Thyroid gland (tissue), 4 donors: Measurements from ENCODE around the gene KCTD21.

Source experiments
- POLR2A ChIP-seq, 2 donors: fragments of 450-650 bp; IDR thresholded peaks; one replicate each; pipeline ENCODE4 v1.6.1; 2017; ENCODE audit warnings: antibody characterized with exemption in 2 of 2, mild to moderate bottlenecking in 2 of 2, moderate library complexity in 1 of 2
- TF ChIP-seq, protein P1 (sequence below), 6 experiments: fragments of 200-600 bp in 3 of 6; fragments of 450-650 bp in 3 of 6; sonication (generic) in 3 of 6; IDR thresholded peaks; one replicate each; pipeline ENCODE4 v1.5.1; 2016 to 2019; ENCODE audit warnings: antibody characterized with exemption in 6 of 6, mild to moderate bottlenecking in 2 of 6, inconsistent platforms in 1 of 6, moderate library complexity in 1 of 6

- no peak for TF ChIP-seq POLR2A (IDR thresholded peaks at IDR 0.05)
- TF ChIP-seq, protein P1, sequence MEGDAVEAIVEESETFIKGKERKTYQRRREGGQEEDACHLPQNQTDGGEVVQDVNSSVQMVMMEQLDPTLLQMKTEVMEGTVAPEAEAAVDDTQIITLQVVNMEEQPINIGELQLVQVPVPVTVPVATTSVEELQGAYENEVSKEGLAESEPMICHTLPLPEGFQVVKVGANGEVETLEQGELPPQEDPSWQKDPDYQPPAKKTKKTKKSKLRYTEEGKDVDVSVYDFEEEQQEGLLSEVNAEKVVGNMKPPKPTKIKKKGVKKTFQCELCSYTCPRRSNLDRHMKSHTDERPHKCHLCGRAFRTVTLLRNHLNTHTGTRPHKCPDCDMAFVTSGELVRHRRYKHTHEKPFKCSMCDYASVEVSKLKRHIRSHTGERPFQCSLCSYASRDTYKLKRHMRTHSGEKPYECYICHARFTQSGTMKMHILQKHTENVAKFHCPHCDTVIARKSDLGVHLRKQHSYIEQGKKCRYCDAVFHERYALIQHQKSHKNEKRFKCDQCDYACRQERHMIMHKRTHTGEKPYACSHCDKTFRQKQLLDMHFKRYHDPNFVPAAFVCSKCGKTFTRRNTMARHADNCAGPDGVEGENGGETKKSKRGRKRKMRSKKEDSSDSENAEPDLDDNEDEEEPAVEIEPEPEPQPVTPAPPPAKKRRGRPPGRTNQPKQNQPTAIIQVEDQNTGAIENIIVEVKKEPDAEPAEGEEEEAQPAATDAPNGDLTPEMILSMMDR (IDR thresholded peaks at IDR 0.05), result no peak
Observed at GRCh38 chr11:78156127-78156844, 32.1 kb downstream of the KCTD21 start.
